GM19452 (cell line): ENCODE measurements around the gene ESF1.
A peak's percentile ranks its signal among the peaks of the same experiment; 100 is the strongest.

ENCODE experiments used
- ATAC-seq: cut with Tn5 transposase; IDR thresholded peaks from one replicate; pipeline ENCODE4 v1.9.1; 2021; ENCODE audit not compliant: unreplicated experiment

Gene ESF1, protein sequence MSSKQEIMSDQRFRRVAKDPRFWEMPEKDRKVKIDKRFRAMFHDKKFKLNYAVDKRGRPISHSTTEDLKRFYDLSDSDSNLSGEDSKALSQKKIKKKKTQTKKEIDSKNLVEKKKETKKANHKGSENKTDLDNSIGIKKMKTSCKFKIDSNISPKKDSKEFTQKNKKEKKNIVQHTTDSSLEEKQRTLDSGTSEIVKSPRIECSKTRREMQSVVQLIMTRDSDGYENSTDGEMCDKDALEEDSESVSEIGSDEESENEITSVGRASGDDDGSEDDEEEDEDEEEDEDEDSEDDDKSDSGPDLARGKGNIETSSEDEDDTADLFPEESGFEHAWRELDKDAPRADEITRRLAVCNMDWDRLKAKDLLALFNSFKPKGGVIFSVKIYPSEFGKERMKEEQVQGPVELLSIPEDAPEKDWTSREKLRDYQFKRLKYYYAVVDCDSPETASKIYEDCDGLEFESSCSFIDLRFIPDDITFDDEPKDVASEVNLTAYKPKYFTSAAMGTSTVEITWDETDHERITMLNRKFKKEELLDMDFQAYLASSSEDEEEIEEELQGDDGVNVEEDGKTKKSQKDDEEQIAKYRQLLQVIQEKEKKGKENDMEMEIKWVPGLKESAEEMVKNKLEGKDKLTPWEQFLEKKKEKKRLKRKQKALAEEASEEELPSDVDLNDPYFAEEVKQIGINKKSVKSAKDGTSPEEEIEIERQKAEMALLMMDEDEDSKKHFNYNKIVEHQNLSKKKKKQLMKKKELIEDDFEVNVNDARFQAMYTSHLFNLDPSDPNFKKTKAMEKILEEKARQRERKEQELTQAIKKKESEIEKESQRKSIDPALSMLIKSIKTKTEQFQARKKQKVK

DNA sequence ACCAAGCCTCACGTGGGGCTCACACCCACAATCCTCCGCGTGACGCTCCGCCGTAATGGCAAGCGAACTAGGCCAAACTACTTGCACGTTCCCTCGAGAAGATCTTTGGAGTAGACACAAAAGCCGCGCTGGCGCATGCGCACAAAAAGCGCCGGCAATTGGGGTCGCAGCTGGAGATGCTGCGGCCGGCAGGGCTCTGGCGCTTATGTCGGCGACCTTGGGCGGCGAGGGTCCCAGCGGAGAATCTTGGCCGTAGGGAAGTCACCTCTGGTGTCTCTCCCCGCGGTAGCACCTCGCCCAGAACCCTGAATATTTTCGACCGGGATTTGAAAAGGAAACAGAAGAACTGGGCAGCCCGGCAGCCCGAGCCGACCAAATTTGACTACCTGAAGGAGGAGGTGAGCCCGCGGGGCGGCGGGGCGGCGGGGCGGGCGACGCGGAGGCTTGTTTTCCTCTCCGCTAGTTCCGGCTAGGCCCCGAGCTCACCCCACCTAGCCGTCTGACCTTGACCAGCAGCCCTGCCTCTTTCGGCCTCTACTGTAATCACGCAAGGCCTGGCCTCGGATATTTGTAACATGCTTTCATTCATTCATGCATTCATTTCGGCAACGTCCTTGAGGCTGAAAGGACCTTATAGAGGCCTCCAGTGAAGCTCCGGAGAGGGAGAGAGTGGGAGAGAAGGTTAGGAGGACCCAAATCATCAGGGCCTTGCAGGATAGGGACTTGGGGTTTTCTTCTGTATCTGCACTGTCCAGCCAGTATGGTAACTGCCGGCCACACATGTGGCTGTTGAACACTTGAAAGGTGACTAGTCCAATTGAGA lies at the start of gene ESF1, which contains the start of gene NDUFAF5:
TSS of gene ESF1 (minus strand) at position 27 of the 823 bp plus-strand sequence. CDS start 1,779 bp downstream, outside the sequence.
TSS of gene NDUFAF5 (plus strand) at position 136 of the 823 bp plus-strand sequence. CDS start at position 177, 41 bp downstream.
- ATAC-seq: peak; percentile 94

DNA sequence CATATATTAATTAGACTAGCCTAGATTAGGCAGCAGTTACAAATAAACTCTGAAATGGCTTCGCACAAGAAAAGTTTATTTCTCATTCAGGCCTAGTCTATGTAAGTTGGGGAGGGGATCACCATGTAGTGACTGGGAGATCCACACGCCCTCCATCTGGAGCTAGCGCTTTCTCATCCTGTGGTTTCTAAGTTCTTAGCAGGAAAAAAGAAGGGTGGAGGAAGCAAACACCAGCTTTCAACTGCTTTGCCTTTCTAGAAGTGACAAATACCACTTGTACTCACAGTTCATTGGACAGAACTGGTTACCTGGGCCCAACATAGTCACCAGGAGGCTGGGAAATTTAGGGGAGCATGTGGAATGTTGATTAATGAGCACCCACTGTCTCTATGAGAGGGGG lies 46.8 kb upstream of the ESF1 start:
- ATAC-seq: no peak

- no peak for ATAC-seq
Observed at GRCh38 chr20:13825465-13825864, 40.7 kb upstream of the ESF1 start.

DNA sequence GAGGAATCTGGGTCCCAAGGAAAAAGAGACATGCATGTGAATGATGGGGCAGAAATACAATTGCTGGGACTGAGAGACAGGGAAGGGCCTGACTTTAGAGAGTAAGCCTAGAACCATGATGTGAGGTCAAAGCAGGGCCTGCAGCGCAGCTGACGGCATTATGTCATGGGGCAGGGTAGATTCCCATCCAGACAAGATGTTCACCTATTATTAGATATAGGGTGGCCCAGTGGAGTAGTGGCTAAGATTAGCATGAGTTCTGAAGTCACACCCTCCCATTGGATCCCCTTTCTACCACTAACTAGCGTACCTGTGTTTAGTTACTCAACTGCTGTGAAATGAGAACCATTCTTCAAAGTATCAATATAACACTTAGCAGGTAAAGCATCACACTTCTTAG lies 39.7 kb upstream of the ESF1 start:
- ATAC-seq: no peak

GRCh38 chr20:13822459-13822858 lies 37.7 kb upstream of the ESF1 start:
- no peak for ATAC-seq

DNA sequence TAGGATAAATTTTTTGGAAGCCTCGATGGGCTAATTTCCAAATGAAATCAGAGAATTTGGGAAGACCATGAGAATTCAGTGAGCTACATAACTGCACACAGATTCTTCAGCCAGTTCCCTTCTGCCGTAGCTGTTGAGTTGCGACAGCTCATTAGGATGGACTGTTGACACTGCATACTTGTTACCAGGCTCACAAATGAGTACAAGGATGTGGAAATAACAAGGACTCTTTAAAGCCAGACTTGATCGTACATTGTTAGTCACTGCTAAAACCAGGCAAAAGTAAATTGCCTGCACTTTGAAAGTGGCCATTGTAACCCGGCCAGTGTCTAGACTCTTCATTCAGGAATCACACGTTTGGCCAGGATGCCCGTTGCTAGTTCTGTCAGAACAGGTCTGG lies 37.2 kb upstream of the ESF1 start:
- no peak for ATAC-seq

GRCh38 chr20:13819885-13820645 lies 35.3 kb upstream of the ESF1 start:
- ATAC-seq: peak; percentile 80

GRCh38 chr20:13817342-13817741 lies 32.6 kb upstream of the ESF1 start:
- no peak for ATAC-seq

GRCh38 chr20:13816757-13817156 lies 32.0 kb upstream of the ESF1 start:
- no peak for ATAC-seq

- no peak for ATAC-seq
Observed at GRCh38 chr20:13814672-13815071, 30.0 kb upstream of the ESF1 start.

DNA sequence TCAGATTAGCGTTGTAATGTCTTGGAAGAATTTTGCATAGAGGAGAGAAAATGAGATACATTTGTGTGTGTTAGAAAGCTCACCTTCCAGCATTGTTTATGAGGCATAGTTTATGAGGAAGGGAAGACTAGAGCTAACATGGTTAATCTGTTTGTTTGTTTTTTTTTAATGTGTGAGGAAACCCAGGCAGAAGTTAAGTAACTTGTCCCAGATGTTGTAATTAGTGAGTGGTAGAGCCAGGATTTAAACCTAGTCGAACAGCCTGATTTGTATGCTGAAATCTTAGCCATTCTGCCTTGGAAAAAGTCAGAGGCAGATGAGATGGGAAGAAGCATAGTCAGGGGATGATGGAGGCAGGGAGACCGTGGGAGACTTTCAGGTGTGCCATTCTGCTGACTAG lies 29.2 kb upstream of the ESF1 start:
- no peak for ATAC-seq

GRCh38 chr20:13810446-13810845 lies 25.7 kb upstream of the ESF1 start:
- no peak for ATAC-seq

- ATAC-seq: no peak
Observed at GRCh38 chr20:13809855-13810254, 25.1 kb upstream of the ESF1 start.

DNA sequence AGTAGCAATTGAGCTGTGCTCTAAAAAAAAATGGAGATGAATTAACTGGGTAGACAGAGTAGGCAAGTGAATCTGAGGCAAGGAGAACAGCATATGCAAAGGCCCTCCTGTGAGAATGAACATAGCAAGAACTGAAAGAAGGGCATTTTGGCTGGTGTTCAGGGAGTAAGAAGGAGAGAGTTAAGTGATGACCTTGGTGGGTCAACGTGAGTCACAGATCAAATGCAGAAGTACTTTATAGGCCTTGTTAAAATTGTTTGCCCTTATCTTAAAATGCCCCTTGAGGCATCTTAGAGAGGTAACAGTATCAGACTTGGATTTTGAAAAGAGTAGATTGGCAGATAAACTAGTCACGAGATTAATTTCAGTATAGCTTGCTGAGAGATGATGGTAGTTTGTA lies 24.7 kb upstream of the ESF1 start:
- ATAC-seq: no peak

DNA sequence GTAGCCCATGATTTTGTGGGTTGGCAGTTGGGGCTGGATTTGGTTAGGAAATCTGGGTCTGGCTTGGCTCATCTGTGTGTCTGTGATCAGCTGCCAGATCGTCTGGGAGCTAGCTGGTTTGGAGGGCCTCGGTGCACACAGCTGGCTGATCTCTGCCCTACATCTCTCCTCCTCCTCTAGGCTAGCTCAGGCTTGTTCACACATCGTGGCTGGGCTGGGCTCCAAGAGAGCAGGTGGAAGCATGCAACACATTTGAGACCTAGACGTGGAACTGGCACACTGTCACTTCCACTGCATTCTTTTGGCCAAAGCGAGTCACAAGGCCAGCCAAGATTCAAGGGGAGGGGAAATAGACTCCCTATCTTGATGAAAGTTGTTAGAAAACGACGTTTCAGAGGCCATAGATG lies 16.0 kb upstream of the ESF1 start:
- ATAC-seq: no peak

- ATAC-seq: no peak
Observed at GRCh38 chr20:13799974-13800373, 15.3 kb upstream of the ESF1 start.

DNA sequence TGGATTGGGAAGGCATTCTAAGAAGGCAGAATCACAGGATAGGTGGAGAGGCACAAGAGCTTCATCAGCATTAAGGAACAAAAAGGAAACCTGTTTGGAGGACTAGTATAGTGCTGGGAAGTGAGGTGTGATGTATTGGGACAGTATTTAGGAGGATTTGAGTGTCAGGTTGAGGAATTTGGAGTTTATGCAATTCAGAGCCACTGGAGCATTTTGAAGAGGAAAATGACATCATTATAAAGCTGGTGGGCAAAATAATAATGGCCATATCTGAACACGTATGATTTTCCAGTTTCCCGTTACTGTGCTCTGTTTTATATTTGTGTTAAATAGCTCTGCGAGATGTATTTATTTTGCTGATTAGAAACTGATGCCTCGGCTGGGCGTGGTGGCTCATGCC lies 14.3 kb upstream of the ESF1 start:
- no peak for ATAC-seq

DNA sequence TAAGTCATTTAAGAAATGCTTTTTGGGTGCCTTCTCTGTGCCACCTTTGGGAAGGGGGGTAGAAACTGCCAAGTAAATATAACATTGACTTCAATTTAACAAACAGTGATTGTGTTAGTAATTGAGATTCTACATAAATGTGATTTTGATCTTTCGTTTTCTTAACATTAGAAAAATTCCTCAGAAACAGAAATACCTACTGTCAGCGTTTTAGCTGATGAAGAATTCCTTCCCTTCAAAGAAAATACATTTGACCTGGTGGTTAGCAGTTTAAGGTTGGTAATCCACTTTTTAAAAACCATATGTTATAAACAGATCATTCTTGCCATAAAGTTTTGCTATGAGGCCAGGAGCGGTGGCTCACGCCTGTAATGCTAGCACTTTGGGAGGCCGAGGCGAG lies 9.9 kb upstream of the ESF1 start:
- ATAC-seq: no peak

GRCh38 chr20:13793001-13793400 lies 8.3 kb upstream of the ESF1 start:
- no peak for ATAC-seq
